Mammary epithelial cell (primary cell): ENCODE results near the gene NKX2-3.
A peak's percentile ranks its signal among the peaks of the same experiment; 100 is the strongest.

ENCODE experiments used
- EZH2 ChIP-seq: IDR thresholded peaks from 2 replicates; pipeline ENCODE4 v1.6.1; 2012; ENCODE audit warnings: low read length, inconsistent platforms, borderline replicate concordance
- TF ChIP-seq, protein P1 (sequence below), 2 donors: IDR thresholded peaks in 1 of 2; conservative IDR thresholded peaks in 1 of 2; 2 replicates each; pipeline ENCODE4 v1.5.1; 2011 to 2012; ENCODE audit warnings: inconsistent platforms in 2 of 2, low read length in 2 of 2, mild to moderate bottlenecking in 2 of 2, control low read depth in 1 of 2, low read depth in 1 of 2; ENCODE audit not compliant: insufficient read depth in 1 of 2; ENCODE audit errors: extremely low read depth in 1 of 2

DNA sequence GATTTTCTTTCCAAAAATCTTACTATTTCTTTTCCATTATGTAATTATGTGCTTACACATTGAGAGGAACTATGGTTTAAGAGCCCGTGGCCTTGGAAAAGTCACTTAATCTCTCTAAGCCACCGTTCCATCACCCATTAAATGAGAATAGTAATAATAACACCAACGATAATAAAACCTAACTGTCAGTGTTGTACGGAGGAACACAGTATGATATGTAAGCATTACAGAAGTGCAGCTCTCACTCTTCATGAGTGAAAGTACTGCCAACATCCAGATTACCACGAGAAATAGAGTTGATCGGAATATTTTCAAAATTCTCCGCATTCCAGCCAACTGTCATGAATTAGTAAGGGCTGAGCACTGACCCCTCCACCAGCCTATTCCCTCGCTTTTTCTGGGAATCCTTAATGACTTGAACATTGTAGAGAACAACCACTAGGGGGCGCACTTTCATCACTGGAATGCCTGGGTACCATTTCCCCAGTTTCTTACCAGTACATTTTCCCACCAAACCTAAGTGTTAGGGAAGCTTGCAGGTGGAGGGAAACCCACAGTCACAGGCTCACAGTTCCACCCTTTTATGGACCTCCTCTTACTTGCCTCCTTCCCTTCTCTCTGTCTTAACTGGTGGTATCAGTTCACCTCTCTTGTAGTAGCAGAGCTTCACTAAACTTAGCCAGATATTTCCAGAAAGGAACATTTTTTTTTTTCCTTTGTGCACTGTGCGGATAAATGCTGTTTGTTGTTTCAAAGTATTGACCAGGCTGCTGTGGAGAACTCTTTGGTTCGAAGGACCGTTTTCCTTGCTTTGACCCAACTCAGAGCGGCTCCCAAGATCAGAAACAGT lies 27.8 kb downstream of the NKX2-3 start:
- TF ChIP-seq, protein P1, sequence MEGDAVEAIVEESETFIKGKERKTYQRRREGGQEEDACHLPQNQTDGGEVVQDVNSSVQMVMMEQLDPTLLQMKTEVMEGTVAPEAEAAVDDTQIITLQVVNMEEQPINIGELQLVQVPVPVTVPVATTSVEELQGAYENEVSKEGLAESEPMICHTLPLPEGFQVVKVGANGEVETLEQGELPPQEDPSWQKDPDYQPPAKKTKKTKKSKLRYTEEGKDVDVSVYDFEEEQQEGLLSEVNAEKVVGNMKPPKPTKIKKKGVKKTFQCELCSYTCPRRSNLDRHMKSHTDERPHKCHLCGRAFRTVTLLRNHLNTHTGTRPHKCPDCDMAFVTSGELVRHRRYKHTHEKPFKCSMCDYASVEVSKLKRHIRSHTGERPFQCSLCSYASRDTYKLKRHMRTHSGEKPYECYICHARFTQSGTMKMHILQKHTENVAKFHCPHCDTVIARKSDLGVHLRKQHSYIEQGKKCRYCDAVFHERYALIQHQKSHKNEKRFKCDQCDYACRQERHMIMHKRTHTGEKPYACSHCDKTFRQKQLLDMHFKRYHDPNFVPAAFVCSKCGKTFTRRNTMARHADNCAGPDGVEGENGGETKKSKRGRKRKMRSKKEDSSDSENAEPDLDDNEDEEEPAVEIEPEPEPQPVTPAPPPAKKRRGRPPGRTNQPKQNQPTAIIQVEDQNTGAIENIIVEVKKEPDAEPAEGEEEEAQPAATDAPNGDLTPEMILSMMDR (conservative IDR thresholded peaks at IDR 0.05 in 1 of 2, IDR thresholded peaks at IDR 0.05 in 1 of 2; ENCODE audit: extremely low read depth in 1 of 2, insufficient read depth in 1 of 2, low read depth in 1 of 2, low read length in 2 of 2): peak; percentile 78 to 80
- TF ChIP-seq EZH2: no peak
